Measurements from ENCODE around the gene RHOH. TPM values are rescaled to one million over a fixed set of nuclear protein-coding genes. Genes with fewer than 3 reads are reported as not detected.

The RHOH gene
- total RNA-seq, 1 experiment from 2014 or later: 0.24 TPM

- in situ Hi-C loops (cut with HindIII; ENCODE audit: low pct_unique_long_range_greater_than_20kb, low sequenced_read_pairs): no loop called here
- no peak for DNase-seq (ENCODE audit: low read depth)
Measured at GRCh38 chr4:40200875-40201801, 4.3 kb downstream of the RHOH start.

- DNase-seq (ENCODE audit: low read depth): no peak
- in situ Hi-C loops (cut with HindIII; ENCODE audit: low pct_unique_long_range_greater_than_20kb, low sequenced_read_pairs): no loop called here
Measured at GRCh38 chr4:40201898-40202297, 5.1 kb downstream of the RHOH start.

DNA sequence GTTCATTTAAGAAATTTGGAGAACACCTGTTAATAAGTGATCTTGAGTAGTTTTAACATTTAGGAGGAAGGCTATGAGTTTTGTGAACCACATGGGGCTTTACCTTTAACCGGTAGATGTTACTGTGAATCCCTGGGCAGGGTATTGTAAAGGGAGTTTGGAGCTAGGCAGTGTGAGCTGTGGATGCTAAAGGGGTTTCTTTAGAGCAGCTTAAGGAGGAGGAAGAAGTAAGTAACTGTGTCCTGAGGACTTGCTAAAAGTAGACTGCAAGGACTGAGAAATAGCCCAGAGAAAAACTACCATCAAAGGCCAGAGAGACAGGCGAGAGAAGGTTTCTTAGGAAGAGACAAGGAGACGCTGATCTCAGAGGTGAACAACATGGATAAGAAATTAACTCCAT, 5.6 kb downstream of the RHOH start:
- no peak for DNase-seq (ENCODE audit: low read depth)
- in situ Hi-C loops (cut with HindIII; ENCODE audit: low pct_unique_long_range_greater_than_20kb, low sequenced_read_pairs): no loop called here

- in situ Hi-C loops (cut with HindIII; ENCODE audit: low pct_unique_long_range_greater_than_20kb, low sequenced_read_pairs): no loop called here
- no peak for DNase-seq (ENCODE audit: low read depth)
Measured at GRCh38 chr4:40204507-40205258, 7.9 kb downstream of the RHOH start.

GRCh38 chr4:40205259-40206198, 8.7 kb downstream of the RHOH start:
- no peak for DNase-seq (ENCODE audit: low read depth)
- in situ Hi-C loops (cut with HindIII; ENCODE audit: low pct_unique_long_range_greater_than_20kb, low sequenced_read_pairs): no loop called here

- DNase-seq (ENCODE audit: low read depth): no peak
- in situ Hi-C loops (cut with HindIII; ENCODE audit: low pct_unique_long_range_greater_than_20kb, low sequenced_read_pairs): no loop called here
Measured at GRCh38 chr4:40206426-40206825, 9.6 kb downstream of the RHOH start.

DNA sequence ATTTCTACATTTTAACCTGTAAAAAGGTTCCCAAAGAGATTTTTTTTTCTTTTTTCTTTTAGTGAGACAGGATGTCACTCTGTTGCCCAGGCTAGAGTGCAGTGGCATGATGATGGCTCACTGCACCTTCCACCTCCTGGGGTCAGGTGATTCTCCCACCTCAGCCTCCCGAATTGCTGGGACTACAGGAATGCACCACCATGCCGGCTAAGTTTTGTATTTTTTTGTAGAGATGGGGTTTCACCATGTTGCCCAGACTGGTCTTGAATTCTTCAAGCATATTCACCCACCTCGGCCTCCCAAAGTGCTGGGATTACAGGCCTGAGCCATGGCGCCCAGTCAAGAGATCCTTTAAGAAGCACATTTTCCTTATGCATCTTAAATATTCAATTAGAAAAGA, 12.6 kb downstream of the RHOH start:
- in situ Hi-C loops (cut with HindIII; ENCODE audit: low pct_unique_long_range_greater_than_20kb, low sequenced_read_pairs): no loop called here
- DNase-seq (ENCODE audit: low read depth): no peak

DNA sequence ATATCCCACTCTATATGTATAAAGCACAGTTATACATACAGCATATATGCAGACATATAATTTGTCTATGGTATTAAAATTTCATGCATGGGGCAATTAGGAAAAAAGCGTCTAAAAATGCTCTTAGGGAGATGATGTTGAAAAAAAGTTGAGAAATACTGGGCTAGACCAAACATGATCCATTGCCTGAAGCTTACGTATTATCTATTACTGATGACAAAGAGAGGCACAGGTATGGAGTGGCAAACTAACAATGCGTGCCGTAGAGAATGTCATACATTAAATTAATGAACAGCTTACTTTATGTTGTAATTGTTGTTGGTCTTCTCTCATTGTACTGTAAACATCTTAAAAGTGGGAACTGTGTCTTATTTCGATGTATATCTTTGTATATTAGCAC, 13.9 kb downstream of the RHOH start:
- no peak for DNase-seq (ENCODE audit: low read depth)
- in situ Hi-C loops (cut with HindIII; ENCODE audit: low pct_unique_long_range_greater_than_20kb, low sequenced_read_pairs): no loop called here

GRCh38 chr4:40211224-40212185, 14.7 kb downstream of the RHOH start:
- no peak for DNase-seq (ENCODE audit: low read depth)
- in situ Hi-C loops (cut with HindIII; ENCODE audit: low pct_unique_long_range_greater_than_20kb, low sequenced_read_pairs): no loop called here

DNA sequence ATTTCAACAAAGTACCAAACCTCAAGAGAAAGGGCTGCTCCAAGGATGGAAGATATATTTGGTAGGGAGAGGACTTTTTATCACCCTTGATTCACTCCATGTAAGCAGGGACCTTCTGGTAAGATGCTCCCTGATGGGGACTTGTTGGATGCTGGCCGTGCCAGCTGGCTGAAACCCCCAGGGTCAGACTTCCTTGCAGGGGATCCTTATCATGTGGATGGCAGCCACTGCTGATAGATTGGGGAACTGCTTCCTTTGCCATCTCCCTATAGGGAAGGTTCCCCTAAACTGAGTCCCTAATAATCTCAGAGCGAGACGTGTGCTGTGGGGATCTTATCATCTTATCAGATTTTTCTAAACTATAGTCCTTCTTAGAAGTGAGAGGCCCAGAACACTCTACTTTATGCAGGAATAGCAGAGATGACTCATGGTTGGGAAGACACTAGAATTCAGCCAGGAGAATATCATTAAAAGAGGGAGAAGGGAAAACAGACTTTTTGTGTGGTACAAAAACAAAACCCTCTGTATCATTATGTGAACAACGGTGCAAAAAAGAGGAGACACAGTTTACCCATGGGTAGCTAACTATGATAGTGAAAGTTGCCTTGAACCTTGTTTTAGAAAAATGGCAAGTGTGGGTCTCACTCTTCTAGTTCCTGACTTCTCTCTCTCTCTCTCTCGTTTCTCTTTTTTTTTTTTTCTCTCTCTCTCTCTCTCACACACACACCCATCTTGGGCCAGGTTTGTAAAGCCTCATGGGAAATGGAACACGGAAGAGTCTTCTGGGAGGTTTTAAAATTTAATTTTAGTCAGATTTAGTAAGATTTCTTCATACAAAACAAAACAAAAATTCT, 16.1 kb downstream of the RHOH start:
- in situ Hi-C loops (cut with HindIII; ENCODE audit: low pct_unique_long_range_greater_than_20kb, low sequenced_read_pairs): no loop called here
- DNase-seq (ENCODE audit: low read depth): no peak

DNA sequence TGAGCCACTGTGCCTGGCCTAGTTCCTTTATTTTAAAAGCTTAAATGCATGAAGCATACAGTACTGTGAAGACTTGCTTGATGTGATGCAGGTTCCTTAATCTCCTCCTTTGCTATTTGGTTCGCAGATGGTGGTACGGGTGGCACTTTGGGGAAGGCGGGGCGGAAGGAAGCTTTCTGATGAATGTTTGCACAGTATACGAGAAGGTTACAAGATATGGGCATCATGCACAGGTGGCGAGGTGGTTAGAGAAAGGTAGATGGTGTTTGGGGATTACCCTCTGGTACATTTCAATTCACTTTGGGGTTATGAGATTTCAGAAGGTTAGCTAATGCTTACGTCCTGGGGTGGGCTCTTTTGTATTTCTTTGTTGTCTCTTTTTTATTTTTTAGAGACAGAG, 17.2 kb downstream of the RHOH start:
- no peak for DNase-seq (ENCODE audit: low read depth)
- in situ Hi-C loops (cut with HindIII; ENCODE audit: low pct_unique_long_range_greater_than_20kb, low sequenced_read_pairs): no loop called here

GRCh38 chr4:40214661-40215418, 18.0 kb downstream of the RHOH start:
- in situ Hi-C loops (cut with HindIII; ENCODE audit: low pct_unique_long_range_greater_than_20kb, low sequenced_read_pairs): no loop called here
- no peak for DNase-seq (ENCODE audit: low read depth)

GRCh38 chr4:40216622-40217366, 20.0 kb downstream of the RHOH start:
- DNase-seq (ENCODE audit: low read depth): no peak
- in situ Hi-C loops (cut with HindIII; ENCODE audit: low pct_unique_long_range_greater_than_20kb, low sequenced_read_pairs): no loop called here

GRCh38 chr4:40221744-40222143, 24.9 kb downstream of the RHOH start:
- no peak for DNase-seq (ENCODE audit: low read depth)
- in situ Hi-C loops (cut with HindIII; ENCODE audit: low pct_unique_long_range_greater_than_20kb, low sequenced_read_pairs): no loop called here

- DNase-seq (ENCODE audit: low read depth): no peak
- in situ Hi-C loops (cut with HindIII; ENCODE audit: low pct_unique_long_range_greater_than_20kb, low sequenced_read_pairs): no loop called here
Measured at GRCh38 chr4:40223343-40223742, 26.5 kb downstream of the RHOH start.
